Measurements from ENCODE around the gene USP27X.
A peak's percentile ranks its signal among the peaks of the same experiment; 100 is the strongest.

Gene USP27X

DNA sequence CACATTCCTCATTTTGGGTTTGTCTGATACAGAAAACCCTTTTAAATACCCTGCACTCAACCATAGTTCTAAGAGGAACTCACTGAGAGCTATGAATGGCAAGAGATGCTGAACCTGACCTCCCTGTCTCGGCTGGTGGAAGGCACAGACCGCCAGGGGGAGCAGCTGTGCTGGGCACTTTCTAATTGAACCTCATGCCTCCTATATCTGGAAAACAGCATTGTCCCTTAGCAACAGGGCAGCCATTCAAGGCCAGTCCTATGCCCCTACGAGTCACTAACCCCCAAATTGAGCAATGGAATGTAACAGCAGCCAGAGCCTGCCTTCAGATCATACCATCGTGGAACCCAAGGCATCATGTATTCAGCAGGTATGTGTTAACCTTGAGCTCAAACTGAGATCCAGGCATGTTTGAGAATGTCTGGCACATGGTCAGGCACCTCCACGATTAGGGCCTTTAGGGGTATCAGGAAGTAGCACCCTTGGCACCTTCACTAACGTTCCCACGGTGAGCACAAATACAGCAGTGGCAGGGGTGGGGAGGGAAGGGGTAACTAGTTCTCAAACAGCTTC, 5.1 kb downstream of the USP27X start:
- peak; percentile 66 for DNase-seq (ENCODE audit: low spot score)

DNA sequence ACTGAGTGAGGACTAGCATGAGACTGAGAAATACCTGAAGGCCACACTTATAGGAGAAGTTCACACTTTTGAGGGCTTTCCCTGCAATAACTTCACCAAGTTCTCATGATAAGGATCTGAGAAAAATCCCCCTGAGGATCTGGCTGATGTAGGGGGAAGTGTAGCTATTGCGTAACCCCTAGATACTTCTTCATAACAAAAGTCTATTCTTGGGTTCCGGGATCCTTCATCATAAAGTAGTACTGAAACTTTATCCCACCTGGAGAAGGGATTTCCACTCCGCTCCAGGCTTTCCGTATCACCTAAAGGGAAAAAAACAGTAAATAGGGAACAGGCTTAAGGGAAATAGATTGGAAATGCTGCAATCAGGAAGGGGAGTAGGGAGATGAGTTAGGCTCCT, 13.3 kb downstream of the USP27X start:
- DNase-seq (ENCODE audit: low spot score), result no peak

DNA sequence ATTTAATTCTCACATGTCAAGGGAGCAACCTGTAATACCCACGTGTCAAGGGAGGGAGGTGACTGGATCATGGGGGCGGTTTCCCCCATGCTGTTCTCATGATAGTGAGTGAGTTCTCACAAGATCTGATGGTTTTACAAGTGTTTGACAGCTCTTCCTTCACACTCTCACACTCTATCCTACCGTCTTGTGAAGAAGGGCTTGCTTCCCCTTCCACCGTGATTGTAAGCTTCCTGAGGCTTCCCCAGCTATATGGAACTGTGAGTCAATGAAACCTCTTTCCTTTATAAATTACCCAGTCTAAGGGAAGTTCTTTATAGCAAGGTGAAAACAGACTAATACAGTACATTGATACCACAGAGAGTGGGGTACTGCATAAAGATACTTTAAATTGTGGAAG, 17.7 kb downstream of the USP27X start:
- no peak for DNase-seq (ENCODE audit: low spot score)

DNA sequence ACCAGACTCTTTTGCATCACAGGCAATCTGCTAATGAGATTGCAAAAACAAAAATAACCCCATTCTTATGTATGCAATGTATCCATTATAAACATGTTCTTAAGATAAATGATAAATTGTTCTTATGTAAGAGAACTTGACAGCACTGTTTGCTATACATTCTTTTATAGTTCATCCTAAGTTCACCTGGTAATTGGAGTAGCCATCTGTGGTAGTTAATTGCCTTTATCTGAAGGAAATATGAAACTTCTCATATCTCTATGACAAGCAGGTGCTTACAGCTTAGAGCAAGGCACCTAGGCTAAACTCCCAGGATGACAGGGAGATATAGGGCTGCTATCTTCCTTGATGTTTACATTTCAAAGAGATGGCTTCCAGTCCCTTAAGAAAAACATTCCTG, 21.8 kb downstream of the USP27X start:
- DNase-seq (ENCODE audit: low spot score), result no peak

DNA sequence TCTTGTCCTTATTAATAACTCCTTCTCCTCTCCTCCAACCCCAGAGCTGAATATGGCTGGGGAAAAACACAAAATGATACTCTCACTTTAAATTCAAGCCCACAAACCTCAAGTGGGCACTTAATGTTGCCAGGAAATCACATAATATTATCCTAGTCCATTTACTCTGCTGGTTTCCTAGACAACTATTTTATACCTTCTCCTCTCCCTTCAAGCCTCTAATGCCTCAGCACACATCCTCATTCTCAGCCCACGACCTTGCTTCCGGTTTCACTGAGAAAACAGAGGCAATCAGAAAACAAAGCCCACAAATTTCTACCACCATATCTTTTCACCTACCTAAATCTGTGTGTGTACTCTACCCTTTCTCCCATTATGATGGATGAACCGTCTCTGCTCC, 31.1 kb downstream of the USP27X start:
- DNase-seq (ENCODE audit: low spot score), result no peak

DNA sequence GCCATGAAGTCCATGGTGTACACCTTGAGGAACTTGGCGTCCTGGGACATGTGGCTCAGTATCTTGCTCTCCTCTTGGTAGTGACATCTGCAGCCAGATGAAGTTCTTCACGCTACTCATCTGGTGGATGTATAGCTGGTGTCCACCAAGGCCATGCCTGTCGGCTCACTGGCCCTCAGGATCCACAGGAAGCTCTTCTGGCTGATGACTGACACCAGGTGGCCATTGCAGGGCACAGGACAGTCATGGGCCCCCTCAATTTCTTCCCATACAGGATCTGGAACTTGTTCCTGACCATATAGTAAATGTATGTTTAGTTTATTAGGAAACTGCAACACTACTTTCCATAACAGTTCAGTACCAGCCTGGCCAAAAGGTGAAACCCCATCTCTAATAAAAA, 32.8 kb downstream of the USP27X start:
- no peak for DNase-seq (ENCODE audit: low spot score)

DNA sequence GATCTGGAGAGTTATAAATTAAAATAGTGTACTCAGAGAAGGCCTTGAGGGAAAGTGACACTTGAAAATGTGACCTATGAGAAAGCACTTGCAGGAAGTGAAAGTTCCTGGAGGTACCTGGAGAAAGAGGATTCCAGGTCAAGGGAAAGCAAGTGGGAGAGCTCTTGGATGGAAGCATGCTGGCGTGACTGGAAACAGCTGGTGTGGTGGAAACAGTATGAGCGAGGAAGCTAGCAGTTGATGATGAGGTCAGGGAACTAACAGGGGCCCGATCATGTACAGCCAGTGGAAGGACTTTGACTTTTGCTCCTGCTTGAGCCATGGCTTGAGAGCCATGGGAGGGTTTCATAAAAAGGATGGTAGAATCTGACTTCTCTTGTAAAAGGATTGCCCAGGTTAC, 33.6 kb downstream of the USP27X start:
- DNase-seq (ENCODE audit: low spot score), result no peak

DNA sequence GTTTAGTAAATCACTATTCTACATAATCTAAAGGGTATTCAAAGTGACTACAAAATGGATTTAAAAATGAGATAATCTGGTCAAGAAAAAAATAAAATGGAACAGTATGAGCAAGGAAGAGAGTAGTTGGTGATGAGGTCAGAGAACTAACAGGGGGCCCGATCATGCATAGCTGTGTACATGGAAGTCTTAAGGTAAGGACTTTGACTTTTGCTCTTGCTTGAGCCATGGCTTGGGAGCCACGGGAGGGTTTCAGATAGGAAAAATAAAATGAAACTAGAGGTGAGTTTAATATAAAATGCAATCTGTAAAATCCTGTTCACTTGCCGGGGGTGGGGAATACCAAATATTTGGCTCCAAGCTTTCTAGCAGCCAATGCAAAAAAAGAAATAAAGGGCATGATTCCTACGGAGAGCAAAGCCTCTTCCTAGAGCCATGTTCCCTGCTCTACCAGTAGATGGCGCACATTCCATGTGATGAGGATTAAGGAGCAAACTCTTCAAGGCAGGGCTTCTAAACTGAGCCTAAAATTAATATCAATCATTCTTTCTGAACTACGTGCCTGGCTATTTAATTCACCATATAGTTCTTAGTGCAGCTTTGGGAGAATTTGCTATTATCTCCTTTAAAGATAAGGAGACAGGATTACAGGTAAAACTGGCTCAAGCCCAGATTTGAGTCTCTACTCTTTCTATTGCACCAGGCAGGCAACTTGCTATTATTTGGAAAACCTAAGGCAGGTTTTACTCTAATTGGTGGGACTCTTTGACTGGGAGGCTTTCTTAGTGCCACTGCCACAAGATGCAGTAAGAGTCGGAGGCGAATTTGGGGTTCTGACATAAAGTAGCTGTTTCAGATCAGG, 36.3 kb downstream of the USP27X start:
- DNase-seq (ENCODE audit: low spot score), result peak; percentile 67

DNA sequence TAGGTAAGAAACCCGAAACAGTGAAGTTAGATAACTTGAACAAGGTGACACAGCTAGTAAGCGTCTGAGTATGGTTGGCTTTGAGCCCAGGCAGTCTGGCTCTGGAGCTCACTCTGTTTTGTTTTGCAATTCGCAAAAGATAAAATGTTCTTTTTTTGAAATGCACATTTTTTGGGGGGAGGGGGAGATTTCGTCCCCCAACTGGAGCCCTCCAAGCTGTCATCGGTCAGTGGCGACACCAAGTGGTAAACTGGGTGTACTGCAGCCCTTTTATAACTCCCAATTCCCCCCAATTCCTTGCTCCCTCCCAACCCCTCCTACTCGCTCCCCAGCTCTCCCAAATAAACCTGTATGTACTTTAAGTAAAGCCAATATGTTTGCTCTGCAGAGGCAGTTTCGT, 40.3 kb downstream of the USP27X start:
- DNase-seq (ENCODE audit: low spot score), result peak; percentile 14

DNA sequence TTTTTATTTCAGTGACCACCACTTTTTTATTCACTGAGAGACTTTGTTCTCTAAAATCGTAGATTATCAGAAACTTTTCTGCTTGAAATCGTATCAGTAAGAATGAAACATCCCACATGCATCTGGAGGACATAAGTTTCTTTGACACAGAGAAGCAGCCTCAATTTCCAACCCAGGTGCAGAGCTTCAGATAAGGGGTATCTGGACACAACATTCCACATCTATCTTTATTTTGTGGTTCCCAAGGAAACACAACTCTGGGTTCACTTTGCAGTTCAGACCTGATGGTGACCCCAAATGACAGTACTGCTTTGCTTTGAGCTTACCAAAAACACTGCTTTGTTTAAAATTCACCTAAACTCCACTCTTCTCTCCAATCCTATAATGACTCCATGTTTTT, 41.8 kb downstream of the USP27X start:
- DNase-seq (ENCODE audit: low spot score), result no peak

DNA sequence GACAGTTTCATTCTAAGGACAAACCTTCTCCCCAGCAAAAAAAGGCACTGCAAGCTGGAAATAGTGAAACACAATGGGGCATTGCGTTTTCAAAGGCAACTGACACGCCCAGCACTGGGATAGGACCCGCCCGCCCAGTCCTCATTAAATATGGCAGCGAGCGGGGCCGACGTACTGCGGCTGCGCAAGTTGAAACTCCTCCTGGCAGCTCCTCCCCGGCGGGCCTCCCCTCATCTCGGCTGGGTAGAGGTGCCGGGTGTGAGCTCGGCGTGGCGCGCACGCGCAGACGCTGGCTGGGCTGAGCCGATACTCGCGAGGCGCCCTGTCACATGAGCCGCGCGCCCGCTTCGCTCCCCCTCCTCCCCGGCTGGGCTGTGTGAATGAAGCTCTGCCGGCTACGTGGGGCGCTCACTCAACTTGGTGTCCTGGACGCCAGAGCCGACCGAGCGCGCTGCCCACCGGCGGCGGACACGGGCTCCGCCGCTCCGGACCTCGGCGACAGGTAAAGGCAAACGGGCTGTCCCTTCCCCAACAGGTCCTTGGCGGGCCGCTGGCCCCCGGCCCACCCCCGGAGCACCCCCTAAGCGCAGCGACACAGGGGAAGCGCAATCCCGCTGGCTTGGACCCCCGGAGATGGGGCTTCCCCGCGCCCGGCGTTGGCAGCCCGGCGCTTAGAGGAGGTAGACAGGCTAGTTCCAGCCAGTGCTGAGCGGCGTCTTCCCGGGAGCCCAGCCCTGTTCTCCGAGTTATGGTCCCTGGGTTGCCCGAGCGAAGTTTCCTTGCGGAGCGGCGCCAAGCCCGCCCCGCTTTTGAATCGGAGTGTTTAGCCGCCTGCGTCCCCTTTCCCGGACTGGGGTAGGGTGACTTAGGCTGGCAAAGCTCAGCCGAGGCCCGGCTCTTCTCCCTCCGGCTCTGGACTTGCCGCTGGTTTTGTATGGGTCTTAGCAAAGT, 43.3 kb downstream of the USP27X start, which contains the start of gene CLCN5:
Gene CLCN5 (plus strand): TSS at position 306 of the 951 bp plus-strand sequence. CDS start 2,703 bp downstream, outside the sequence.
- DNase-seq (ENCODE audit: low spot score), result peak; percentile 95

DNA sequence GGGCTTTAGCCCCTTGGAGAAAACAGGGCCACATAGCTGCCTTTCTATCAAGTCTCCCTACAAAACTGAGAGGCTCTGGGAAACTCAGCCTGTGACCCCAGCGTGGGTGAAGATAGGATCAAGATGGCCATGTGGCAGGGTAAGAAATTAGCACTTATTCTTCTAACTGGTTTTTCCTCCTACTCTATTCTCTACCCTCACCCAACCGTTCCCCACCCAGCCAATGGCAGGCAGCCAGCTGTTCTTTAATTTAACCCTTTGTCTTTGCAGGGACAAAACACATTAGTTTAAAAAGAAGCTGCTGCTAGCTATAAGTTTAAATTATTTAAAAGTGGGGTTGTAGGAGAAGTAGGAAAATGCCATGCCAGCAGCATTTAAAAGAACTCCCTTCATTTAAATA, 45.9 kb downstream of the USP27X start:
- no peak for DNase-seq (ENCODE audit: low spot score)

DNA sequence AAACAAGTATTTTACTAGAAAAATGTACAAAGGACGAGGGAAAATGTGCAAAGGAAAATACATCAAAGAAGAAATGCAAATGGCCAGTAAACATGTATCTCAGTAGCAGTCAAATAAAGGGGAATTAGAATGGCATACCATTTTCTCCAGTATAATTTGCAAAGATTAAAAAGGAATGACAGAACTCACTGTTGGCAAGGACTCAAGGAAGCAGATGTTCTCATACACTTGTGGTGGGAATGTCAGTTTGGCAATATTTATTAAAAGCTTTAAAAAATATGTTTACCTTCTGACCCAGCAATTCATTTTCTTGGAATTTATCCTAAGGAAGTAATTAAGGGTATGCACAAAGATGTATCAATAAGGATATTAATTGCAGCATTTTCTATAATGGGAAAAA, 50.8 kb downstream of the USP27X start:
- DNase-seq (ENCODE audit: low spot score), result no peak

Data from kidney tubule cell (primary cell).